DMS153 treated with DMSO at 0.1 percent for 48 hours (cell line): ENCODE results near the gene XRN1.
"Not testable (repeated sequence)": the region's sequence is repeated elsewhere in the genome, so short reads cannot be mapped to it uniquely, and the experiment has no call there.

ENCODE experiments used
- DNase-seq: peaks from one replicate; lab custom pipeline; 2025; ENCODE audit not compliant: unreplicated experiment; lab: John Stamatoyannopoulos, UW

The XRN1 gene

DNA sequence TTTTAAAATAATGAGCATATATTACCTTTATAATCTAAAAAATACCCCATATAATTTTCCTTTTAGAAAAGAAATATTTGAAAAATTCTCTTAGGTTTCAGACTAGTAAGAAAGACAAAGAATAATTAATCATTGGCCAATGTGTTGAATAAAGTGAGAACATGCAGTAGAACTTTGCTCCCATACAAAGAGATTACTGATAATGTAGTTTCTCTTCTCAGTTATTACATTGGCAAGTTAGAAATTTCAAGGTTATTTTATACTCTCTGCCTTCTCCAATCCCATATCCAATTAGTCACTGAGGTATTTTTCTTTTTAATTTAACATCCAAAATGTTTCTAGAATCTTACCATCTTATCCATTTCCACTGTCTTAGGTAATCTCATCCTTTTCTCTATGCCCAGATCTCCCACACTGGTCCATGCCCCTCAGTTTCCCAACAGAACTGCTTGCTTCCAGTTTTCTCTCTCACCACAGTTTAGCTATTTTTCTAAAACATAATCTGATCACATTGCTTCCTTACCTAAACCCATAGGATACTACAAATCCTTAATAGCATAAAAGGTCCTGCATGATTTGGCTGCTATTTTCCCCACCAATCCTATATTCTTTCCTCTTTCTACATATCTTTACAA is 10.8 kb downstream of the XRN1 start:
- DNase-seq = no peak

DNA sequence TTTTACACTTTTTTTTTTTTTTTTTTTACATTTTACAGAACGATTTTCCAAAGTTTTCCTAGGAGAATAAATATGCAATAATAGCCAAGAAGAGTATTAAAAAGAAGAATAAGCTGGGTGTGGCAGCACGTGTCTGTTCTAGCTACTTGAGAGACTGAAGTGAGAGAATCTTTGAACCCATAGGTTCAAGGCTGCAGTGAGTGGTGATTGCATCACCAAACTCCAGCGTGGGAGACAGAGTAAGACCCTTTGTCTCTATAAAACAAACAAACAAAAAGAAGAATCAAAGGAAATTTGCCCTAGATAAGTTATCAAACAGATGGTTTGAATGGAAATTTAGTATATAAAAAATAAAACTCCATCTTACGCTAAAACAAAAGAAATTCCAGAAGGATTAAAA is 13.3 kb downstream of the XRN1 start:
- DNase-seq = no peak

DNA sequence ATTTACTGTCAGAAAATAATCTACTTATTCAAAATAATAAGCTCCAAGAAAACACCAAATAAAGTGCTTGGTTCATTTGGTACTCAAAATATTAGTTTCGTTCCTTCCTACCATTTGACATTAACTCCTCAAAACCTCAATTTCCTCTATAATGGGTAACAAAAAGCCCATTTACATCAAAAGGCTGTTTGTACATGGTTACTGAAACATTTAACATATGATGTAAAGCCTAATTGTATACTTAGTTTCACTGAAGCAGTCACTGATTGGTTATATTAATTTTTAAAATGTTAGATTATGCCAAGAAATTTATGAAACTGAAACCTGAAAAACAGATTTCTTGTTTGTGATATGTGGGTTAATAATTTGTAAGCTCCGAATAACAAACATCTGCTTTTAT is 14.7 kb downstream of the XRN1 start:
- DNase-seq = no peak

DNA sequence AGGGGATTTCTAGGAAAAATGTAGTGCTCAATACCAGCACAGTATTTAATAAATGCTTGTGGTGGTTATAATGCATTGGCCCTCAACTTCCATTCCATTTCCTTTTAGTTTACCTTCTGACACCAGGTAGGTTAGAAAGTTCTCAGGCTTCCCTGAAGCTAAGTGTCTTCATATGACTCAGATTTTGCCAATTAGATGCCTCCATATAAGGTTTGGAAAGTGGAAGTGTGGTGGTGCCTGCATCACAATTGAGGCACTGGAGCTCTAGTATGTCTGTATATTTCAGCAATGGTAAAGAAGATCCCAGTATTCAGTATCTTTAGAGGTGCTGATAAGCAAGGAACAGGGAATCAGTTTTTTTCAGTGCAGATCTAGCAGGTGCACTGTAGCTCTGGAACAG is 18.3 kb downstream of the XRN1 start:
- DNase-seq = no peak

DNA sequence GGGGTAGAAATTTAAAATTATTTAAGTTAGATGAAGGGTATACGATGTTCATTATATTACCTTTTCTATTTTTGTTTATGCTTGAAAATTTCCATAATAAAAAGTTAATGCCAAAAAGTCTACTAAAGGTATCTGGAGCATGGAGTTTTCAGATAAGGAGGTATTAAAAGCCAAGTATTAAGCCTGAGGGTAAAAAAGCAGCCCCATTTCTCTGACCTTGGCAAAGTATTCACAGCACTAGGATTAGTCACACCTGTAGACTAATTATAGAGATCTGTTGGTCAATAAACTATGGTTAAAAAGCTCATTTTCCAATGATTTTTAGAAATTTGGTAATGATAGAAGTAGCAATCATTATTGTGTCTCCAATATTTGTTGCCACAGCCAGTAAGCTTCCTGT is 23.1 kb downstream of the XRN1 start:
- DNase-seq = no peak

DNA sequence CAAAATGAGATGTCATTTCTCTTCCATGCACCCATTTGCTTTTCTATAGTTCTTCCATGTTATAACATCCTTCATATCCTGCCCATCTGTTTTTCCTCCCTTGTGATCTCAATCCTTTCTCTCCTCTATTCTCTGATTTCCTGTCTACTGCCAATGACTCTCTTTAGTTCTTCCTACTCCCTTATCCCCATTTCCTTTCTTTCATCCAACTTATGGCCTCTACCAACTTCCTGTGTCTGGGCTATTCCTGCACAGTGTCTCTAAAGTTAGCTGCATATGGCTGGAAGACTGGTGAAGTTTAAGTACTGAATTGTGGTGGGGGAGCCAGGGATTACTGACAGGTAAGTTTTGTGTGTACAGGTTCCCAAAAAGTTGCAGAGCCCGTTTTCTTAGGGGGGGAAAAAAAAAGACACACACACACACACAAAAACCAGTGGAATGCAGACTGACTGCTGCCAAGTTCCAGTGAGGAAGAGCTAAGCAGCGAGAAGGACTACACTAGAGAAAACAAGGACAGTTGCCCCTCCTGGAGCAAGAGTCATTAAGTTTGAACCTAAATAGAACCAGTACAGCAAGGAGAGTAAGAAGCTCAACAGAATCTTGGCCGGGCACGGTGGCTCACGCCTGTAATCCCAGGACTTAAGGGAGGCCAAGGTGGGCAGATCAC is 28.8 kb downstream of the XRN1 start:
- DNase-seq = no peak

DNA sequence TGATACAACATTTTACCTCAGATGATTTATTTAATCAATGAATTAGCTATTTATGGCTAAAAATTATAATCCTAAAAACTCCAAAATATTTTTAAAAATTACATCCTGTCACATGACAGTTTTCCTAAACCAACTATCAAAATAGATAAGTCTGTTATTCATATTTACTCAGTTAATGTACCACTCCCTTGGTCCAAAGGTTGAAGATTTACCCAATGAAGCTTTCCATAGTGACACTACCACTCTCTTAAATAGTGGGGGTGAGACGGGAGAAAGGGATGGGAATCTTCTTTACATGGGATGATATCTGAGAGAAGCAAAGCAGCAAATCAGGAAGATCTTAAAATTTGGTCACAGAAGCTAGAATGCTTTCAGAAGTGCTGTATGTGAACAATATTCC is 30.5 kb downstream of the XRN1 start:
- DNase-seq = no peak

DNA sequence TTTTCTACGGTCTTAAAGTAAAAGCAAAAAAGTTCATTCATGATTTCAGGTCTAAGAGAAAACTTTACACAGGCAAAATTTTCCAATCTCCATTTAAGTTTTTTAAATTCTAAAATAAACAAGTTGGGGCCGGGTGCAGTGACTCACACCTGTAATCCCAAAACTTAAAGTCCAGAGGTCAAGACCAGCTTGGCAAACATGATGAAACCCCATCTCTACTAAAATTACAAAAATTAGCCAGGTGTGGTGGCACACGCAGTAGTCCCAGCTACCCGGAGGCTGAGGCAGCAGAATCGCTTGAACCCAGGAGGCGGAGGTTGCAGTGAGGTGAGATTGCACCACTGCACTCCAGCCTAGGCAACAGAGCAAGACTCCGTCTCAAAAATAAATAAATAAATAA is 47.3 kb downstream of the XRN1 start:
- DNase-seq = not testable (repeated sequence)

DNA sequence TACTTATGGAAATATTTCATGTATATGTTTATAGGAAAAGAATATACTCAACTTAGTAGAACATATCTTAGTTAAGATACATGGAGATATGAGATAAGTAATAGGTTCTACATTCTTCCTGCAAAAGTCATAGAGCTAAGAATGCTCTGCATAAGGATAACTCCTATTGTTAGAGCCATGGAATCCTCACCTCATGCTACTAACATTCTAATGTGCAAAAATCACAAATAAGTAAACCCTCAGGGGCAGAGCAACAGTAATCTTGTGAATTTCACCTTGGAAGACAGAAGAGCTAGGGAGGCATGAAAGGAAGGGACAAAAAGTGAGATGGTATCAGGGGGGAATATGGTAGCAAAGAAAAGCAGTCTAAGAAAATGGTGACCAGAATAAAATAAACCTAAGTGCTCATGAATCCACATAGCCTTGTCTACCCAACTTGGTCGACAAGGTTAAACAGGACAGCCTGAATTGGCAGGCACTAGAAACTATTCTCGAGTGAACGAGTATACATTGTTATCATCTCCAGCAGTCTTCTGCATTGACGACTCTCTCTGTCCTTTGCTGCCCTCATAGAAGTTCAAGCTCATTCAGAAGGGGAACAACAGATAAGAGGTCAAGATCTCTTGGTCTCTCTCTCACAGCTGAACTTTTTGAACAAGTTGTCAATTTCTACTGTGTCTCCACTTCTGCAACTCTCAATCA is 52.8 kb downstream of the XRN1 start:
- no peak for DNase-seq

DNA sequence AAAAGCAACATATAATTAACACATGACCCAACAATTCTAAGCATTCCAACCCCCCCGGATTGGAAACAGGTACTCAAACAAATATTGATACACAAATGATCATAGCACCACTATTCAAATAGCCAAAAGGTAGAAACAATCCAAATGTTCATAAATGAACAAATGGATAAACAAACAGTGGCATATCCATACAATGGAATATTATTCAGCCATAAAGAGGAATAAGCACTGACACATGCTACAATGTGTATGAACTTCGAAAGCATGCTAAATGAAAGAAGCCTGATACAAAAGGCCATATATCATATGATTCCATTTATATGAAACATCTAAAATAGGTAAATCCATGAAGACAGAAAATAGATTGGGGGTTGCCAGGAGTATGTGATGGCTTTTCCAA is 62.8 kb downstream of the XRN1 start:
- no peak for DNase-seq

DNA sequence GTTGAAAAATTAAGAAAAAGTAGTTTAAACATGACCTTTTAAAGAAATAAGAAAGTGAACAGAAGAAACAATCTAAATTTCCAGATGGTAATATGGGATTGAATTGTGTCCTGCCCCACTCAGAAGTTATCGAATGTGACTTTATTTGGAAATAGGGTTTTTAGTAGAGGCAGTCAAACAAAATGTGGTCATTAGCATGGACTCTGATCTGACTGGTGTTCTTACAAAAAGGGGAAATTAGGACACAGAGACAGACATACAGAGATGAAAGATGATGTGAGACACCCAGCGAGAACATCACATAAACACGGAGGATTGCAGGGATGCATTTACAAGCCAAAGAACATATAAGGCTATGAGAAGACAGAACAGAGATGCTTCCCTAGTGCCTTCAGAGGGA is 73.2 kb downstream of the XRN1 start:
- DNase-seq = no peak

DNA sequence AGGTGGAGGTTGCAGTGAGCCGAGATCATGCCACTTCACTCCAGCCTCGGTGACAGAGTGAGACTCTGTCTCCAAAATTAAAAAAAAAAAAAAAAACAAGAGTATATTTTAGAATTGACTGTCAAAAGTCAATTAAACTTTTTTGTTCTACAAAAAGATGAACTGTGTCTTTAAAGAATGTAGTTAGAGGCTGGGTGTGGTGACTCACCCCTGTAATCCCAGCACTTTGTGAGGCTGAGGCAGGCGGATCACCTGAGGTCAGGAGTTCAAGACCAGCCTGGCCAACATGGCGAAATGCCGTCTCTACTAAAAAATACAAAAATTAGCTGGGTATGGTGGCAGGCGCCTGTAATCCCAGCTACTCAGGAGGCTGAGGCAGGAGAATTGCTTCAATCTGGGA is 78.3 kb downstream of the XRN1 start:
- not testable (repeated sequence) for DNase-seq

DNA sequence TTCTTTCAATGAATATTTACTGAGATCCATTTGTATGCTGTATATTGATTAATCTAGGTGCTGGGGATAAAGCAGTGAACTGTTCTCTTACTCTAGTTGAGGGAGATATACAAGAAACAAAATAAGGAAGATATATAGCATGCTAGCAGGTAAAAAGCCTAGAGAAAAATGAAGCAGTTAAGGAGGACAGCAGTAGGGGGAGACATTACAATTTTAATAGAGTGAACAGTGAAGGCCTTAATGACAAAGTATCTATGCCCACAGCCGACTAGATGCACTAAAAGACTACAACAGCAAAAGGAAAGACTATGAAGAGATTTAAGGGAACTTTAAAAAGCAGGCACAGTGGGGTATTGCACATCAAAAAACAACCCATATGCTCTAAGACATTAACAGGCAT is 81.4 kb downstream of the XRN1 start:
- no peak for DNase-seq

DNA sequence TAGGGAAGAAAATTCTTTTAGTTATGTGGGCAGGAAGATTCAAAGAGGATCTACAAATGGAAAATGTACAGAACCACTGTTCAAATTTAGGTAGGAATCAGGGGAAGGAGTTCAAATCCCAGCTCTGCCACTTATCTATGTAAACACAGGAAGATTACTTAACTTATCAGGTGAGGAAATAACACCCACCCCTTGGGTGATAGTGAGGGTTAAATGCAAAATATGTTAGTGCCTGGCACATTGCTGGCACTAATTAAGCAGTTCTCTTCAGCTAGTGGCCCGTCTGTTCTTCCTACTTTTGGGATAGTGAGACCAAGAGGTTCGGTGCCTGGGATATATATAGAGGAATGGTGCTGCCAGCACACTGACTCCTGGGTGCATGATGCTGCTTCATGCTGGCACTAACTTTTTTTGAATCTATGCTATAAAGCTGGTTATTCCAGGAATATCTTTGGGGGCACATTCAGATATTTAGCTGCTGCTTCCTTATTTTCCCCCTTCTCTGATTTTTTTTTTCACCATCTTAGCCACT is 83.8 kb downstream of the XRN1 start:
- DNase-seq = no peak

DNA sequence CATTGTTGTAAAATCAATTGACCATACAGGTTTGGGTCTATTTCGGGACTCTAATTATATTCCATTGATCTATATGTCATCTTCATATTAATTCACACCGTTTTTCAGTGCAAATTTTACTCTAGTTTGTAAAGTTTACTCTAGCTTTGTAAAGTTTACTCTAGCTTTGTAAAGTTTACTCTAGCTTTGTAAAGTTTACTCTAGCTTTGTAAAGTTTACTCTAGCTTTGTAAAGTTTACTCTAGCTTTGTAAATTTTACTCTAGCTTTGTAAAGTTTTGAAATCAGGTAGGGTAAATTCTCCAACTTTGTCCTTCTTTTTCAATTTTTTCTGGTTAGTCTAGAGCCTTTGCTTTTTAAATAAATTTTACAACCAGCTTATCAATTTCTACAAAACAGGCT is 84.4 kb downstream of the XRN1 start:
- not testable (repeated sequence) for DNase-seq

DNA sequence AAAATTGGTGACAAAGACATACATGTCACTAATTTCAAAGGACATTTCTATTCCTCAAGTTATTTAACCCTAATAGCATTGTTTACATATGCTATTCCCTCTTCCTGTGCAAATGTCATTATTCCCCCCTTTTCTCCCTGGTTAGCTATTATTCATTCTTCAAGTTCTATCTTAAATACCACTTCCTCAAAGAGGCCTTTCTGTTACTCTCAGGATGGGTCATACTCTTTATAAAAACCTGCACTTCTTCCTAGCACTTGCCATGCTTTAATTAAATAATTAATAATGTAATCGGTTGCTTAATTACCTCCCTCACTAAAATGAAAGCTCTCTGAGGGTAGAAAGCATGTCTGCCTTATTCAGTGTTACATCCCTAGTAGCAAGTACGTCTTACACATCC is 88.5 kb downstream of the XRN1 start:
- DNase-seq = no peak

DNA sequence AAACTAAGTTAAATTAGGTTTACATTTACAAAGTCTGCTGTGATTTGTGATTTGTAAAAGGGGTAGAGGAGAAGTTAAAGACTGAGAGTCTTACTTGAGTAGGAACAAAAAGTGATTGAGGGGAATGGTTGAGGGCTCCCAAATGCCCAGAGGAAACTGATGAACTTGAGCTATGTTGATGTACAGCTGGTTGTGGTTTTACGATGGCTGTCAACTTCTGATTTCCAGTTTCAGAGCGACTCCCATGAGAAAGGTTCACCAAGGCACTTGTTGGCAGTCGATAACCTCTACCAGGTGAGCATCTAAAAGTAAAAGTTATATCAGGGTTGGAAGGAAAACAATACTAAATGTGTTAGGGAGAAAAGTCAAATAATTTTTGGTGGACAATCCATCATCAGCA is 91.0 kb downstream of the XRN1 start:
- no peak for DNase-seq

DNA sequence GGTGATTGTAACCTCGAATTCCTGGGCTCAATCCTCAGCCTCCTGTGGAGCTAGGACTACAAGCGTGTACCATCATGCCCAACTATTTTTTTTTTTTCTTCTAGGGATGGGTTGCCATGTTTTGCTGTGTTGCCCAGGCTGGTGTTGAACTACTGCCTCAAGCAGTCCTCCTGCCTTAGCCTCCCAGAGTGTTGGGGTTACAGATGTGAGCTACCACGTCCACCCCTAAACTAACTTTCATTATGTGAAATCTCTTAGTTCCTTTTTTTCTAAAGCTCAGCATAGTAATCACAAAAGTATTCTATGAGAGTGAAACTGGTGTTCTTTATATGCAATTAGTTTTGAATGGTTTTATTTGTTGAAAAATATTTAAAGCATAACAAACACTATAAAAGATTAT is 92.1 kb downstream of the XRN1 start:
- DNase-seq = no peak

DNA sequence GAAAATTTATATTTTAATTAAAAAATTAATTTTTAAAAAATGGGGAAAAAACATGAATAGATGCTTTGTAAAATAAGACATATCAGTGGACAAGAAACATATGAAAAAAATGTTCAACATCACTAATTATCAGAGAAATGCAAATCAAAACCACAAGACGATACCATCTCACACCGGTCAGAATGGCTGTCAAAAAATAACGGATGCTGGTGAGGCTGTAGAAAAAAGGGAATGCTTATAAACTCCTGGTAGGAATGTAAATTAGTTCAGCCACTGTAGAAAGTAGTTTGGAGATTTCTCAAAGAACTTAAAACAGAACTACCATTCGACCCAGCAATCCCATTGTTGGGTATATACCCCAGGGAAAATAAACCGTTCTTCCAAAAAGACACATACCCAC is 93.8 kb downstream of the XRN1 start:
- no peak for DNase-seq

DNA sequence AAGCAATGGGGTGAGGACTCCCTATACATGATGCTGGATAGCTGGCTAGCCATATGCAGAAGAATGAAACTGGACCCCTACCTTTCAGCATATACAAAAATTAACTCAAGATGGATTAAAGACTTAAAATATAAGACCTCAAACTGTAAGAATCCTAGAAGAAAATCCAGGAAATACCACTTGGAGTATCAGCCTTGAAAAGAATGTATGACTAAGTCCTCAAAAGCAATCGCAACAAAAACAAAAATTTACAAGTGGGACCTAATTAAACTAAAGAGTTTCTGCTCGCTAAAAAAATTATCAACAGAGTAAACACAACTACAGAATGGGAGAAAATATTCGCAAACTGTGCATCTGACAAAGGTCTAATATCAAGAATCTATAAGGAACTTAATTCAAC is 94.3 kb downstream of the XRN1 start:
- DNase-seq = no peak

DNA sequence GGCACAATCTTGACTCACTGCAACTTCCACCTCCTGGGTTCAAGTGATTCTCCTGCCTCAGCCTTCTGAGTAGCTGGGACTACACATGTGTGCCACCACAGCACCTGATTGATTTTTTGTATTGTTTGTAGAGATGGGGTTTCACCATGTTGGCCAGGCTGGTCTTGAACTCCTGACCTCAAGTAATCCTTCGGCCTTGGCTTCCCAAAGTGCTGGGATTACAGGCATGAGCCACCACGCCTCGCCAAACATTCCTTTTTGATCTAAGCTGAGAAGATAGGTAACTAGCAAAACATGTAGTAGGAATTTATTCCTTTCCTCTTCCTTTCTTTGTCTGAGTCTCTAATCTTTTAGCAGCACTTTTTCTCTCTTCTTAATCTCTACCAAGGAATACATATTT is 95.1 kb downstream of the XRN1 start:
- DNase-seq = not testable (repeated sequence)

DNA sequence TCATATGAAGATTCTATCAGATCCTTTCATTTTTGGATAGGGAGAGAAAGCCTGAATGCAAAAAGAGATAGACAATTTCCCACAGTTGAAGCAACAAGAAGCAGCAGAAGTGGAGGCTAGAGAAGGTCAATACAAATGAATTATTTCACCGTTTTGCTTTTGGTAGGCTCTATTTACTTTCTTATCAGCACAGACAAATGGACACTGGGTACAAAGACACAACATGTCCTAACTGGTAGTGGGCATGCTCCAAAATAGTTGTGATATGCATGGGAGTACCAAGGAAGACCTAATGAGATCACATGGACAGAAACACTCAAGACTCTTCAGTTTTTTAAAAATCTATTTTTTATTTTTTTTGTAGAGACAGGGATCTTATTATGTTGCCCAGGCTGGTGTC is 99.4 kb downstream of the XRN1 start:
- no peak for DNase-seq
